Measurements from ENCODE around the gene AFG3L2. TPM values are rescaled to one million over a fixed set of nuclear protein-coding genes. Genes with fewer than 3 reads are reported as not detected.

The AFG3L2 gene
- total and polyA plus RNA-seq, 2 of the 13 experiments (the other 11 are each of a cell fraction or from before 2014, with no cell fraction given), result 28.6 to 86.9 TPM

DNA sequence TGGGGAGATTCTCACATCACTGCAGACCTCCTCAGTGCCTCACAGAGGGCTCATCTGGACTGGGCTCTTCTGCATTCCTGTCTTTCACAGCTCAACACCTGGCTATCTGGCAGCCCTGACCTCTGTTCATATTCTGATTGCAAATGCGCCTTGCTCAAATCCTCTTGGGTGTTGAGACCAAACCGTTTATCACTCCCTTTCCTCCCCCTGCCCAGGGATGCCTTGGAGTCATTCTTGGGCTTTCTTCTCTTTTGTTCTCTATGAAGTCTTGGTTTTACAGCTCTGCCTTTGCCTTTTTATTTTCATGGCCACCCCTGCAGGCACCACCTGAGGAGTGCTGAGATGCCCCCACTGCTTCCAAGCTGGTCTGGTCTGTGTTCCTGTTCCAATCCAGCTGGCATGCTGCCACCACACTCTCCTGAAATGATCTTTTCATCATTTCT is 42.6 kb downstream of the AFG3L2 start (continued):
- TF ChIP-seq, protein P1, sequence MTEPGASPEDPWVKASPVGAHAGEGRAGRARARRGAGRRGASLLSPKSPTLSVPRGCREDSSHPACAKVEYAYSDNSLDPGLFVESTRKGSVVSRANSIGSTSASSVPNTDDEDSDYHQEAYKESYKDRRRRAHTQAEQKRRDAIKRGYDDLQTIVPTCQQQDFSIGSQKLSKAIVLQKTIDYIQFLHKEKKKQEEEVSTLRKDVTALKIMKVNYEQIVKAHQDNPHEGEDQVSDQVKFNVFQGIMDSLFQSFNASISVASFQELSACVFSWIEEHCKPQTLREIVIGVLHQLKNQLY (CRISPR knock-in tag; IDR thresholded peaks at IDR 0.05), result no peak

GRCh38 chr18:12333506-12334290 is 43.3 kb downstream of the AFG3L2 start:
- FAIRE-seq, result no peak
- no peak for DNase-seq (ENCODE audit: low spot score)
- peaks cover 23% of the 10 kb centered on the region for H3K4me1 ChIP-seq (ENCODE audit: insufficient read depth, low read length)
- in situ Hi-C loops (cut with HindIII; ENCODE audit: extremely low pct_ligation_motif_present, low pct_unique_long_range_greater_than_20kb), result no loop called here
- no peak for TF ChIP-seq ZNF709 (CRISPR knock-in tag; IDR thresholded peaks at IDR 0.05)
- TF ChIP-seq ZNF143 (CRISPR knock-in tag; IDR thresholded peaks at IDR 0.05), result no peak
- H3K9ac ChIP-seq (ENCODE audit: insufficient read depth, low read depth, low read length), result no peak overlapping the region
- H3K4me3 ChIP-seq (replicated peaks in 1 of 3; ENCODE audit: insufficient read depth in 1 of 3, low read depth in 2 of 3, low read length in 3 of 3), result no peak overlapping the region
- CTCF ChIA-PET (ENCODE audit: low intra/inter-chr PET ratio, low total read pairs), result no interaction called here
- no peak overlapping the region for H3K4me2 ChIP-seq (ENCODE audit: low read depth, low read length)
- H4K20me1 ChIP-seq (ENCODE audit: insufficient read depth, low read length), result peaks cover 19% of the 10 kb centered on the region
- no peak overlapping the region for H3K27ac ChIP-seq (ENCODE audit: extremely low read length, insufficient read depth, low read length)
- H3K9me3 ChIP-seq (ENCODE audit: low read length), result no peaks in the 10 kb centered on the region
- H3K27me3 ChIP-seq (ENCODE audit: control insufficient read depth in 1 of 2, insufficient read depth in 2 of 2, low read length in 2 of 2), result no peaks in the 10 kb centered on the region
- intact Hi-C loops (cut with micrococcal nuclease; ENCODE audit: unreplicated experiment), result no loop called here
- no peaks in the 10 kb centered on the region for H3K79me2 ChIP-seq (ENCODE audit: insufficient read depth, low read length)
- 91% methylated on average over 9 of the region's 10 CpGs for WGBS (ENCODE audit: low lambda C conversion rate)
- BruUV-seq (replicated peaks), result no TSS peak
- H3K36me3 ChIP-seq (replicated peaks in 1 of 2; ENCODE audit: control insufficient read depth in 1 of 2, insufficient read depth in 2 of 2, low read length in 2 of 2), result peaks cover 16 to 38% of the 10 kb centered on the region in 2 experiments; a peak in 4 of 5 replicates
- POLR2A ChIA-PET, result no interaction called here
- no peak overlapping the region for H2AFZ ChIP-seq (ENCODE audit: low read length)
- no peak for ATAC-seq

DNA sequence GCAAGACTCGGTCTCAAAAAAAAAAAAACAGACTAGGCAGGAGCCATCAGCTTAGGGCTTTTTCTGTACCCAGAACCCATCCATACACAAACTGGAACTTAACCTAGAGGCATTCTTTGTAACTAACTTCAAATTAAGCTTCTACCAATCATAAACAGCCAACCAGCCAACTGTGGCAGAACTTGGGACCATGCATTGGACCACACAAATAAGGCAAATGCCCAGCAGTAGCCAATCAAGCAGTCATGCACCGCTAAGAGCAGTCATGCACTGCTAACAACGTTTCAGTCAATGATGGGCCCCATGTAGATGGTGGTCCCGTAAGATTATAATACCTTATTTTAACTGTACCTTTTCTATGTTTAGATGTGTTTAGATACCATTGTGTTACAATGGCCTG is 46.3 kb downstream of the AFG3L2 start:
- CTCF ChIA-PET (ENCODE audit: low intra/inter-chr PET ratio, low total read pairs), result no interaction called here

More for the DNA sequence above, 46.3 kb downstream of the AFG3L2 start:
- no peak for FAIRE-seq
- no peaks in the 10 kb centered on the region for H3K79me2 ChIP-seq (ENCODE audit: insufficient read depth, low read length)
- H3K9me3 ChIP-seq (ENCODE audit: low read length), result no peaks in the 10 kb centered on the region
- no peaks in the 10 kb centered on the region; the same call in 1 of the 2 replicates for H3K4me1 ChIP-seq (ENCODE audit: insufficient read depth, low read length)
- intact Hi-C loops (cut with micrococcal nuclease; ENCODE audit: unreplicated experiment) (no loop called here), in situ Hi-C loops (cut with HindIII; ENCODE audit: extremely low pct_ligation_motif_present, low pct_unique_long_range_greater_than_20kb) (no loop called here)
- POLR2A ChIA-PET, result no interaction called here
- no peak overlapping the region for H3K27ac ChIP-seq (ENCODE audit: extremely low read length, insufficient read depth, low read length)
- no peak overlapping the region for H3K4me3 ChIP-seq (replicated peaks in 1 of 3; ENCODE audit: insufficient read depth in 1 of 3, low read depth in 2 of 3, low read length in 3 of 3)
- H3K36me3 ChIP-seq (replicated peaks in 1 of 2; ENCODE audit: control insufficient read depth in 1 of 2, insufficient read depth in 2 of 2, low read length in 2 of 2), result peaks cover 26 to 59% of the 10 kb centered on the region in 2 experiments; a peak in 4 of 5 replicates
- no TSS peak for BruUV-seq (replicated peaks)
- no peak overlapping the region for H3K4me2 ChIP-seq (ENCODE audit: low read depth, low read length)
- no peak overlapping the region for H3K9ac ChIP-seq (ENCODE audit: insufficient read depth, low read depth, low read length)
- no peak for DNase-seq (ENCODE audit: low spot score)
- peaks cover 19% of the 10 kb centered on the region for H4K20me1 ChIP-seq (ENCODE audit: insufficient read depth, low read length)
- no peak for ATAC-seq
- H2AFZ ChIP-seq (ENCODE audit: low read length), result no peak overlapping the region
- H3K27me3 ChIP-seq (ENCODE audit: control insufficient read depth in 1 of 2, insufficient read depth in 2 of 2, low read length in 2 of 2), result no peaks in the 10 kb centered on the region
- 91% methylated on average over 4 of the region's 4 CpGs for WGBS (ENCODE audit: low lambda C conversion rate)
- TF ChIP-seq GATA4 (IDR thresholded peaks at IDR 0.05; ENCODE audit: borderline replicate concordance, low read depth), result no peak
- no peak for TF ChIP-seq NRL (CRISPR knock-in tag; IDR thresholded peaks at IDR 0.05; ENCODE audit: borderline replicate concordance)
- no peak for TF ChIP-seq ZNF546 (CRISPR knock-in tag; conservative IDR thresholded peaks at IDR 0.05)
- TF ChIP-seq NFE2L2 (IDR thresholded peaks at IDR 0.05; ENCODE audit: low read length), result no peak
- TF ChIP-seq GATAD1 (CRISPR knock-in tag; IDR thresholded peaks at IDR 0.05), result no peak
- TF ChIP-seq ZNF558 (CRISPR knock-in tag; IDR thresholded peaks at IDR 0.05; ENCODE audit: borderline replicate concordance), result no peak
- no peak for TF ChIP-seq ZNF10 (CRISPR knock-in tag; IDR thresholded peaks at IDR 0.05; ENCODE audit: borderline replicate concordance, low read depth)
- TF ChIP-seq, protein P2, sequence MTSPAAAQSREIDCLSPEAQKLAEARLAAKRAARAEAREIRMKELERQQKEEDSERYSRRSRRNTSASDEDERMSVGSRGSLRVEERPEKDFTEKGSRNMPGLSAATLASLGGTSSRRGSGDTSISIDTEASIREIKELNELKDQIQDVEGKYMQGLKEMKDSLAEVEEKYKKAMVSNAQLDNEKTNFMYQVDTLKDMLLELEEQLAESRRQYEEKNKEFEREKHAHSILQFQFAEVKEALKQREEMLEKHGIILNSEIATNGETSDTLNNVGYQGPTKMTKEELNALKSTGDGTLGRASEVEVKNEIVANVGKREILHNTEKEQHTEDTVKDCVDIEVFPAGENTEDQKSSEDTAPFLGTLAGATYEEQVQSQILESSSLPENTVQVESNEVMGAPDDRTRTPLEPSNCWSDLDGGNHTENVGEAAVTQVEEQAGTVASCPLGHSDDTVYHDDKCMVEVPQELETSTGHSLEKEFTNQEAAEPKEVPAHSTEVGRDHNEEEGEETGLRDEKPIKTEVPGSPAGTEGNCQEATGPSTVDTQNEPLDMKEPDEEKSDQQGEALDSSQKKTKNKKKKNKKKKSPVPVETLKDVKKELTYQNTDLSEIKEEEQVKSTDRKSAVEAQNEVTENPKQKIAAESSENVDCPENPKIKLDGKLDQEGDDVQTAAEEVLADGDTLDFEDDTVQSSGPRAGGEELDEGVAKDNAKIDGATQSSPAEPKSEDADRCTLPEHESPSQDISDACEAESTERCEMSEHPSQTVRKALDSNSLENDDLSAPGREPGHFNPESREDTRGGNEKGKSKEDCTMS (CRISPR knock-in tag; conservative IDR thresholded peaks at IDR 0.05), result no peak
- no peak for TF ChIP-seq CENPBD1 (CRISPR knock-in tag; IDR thresholded peaks at IDR 0.05; ENCODE audit: borderline replicate concordance, low read depth)

All from HepG2 (cell line).